ENCODE data around the gene SRPK2.

DNA sequence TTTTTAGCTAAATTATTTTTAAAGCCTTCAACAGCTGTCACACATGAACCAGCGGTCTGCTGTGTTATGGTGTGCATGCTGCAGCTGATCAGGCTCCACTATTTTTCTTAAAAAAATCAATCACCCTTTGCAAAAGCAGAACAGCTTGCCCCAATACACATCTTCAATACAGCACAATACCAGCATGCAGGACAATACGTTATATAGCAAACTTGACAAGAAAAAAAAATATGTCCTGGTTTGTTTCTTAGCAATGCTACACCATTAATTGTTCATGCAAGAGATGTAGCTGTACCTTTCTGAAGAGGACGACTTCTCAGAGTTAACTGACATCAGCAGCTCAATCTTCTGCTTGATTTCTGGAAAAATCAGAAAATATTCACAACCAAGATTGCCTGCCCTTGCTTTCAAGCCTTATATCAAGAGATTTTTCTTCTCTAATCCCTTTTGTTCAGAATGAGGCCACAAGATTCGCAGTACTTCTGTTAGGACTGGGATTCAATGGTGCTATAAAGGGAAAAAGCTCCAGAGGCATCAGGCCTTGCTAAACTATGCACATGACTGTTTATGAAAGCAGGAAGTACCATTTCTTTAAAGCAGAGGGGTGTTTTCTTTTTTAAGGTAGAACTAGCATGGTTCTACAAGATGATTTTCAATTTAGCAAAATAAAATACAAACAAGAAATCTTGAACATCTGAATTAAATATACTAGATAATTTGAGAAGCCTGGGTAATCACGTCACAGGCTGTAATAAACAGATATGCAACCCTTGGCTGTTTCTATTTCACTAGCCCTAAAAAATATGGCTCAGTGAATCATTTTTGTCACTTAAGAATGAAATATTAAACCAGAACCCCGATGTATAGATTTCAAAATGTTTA lies 120.0 kb downstream of the SRPK2 start:
- TF ChIP-seq, protein P1, sequence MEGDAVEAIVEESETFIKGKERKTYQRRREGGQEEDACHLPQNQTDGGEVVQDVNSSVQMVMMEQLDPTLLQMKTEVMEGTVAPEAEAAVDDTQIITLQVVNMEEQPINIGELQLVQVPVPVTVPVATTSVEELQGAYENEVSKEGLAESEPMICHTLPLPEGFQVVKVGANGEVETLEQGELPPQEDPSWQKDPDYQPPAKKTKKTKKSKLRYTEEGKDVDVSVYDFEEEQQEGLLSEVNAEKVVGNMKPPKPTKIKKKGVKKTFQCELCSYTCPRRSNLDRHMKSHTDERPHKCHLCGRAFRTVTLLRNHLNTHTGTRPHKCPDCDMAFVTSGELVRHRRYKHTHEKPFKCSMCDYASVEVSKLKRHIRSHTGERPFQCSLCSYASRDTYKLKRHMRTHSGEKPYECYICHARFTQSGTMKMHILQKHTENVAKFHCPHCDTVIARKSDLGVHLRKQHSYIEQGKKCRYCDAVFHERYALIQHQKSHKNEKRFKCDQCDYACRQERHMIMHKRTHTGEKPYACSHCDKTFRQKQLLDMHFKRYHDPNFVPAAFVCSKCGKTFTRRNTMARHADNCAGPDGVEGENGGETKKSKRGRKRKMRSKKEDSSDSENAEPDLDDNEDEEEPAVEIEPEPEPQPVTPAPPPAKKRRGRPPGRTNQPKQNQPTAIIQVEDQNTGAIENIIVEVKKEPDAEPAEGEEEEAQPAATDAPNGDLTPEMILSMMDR (IDR thresholded peaks at IDR 0.05; ENCODE audit: poor library complexity, severe bottlenecking): no peak
- TF ChIP-seq MXI1 (conservative IDR thresholded peaks at IDR 0.05; ENCODE audit: poor library complexity, severe bottlenecking) (peak; percentile 66), EZH2 (IDR thresholded peaks at IDR 0.05; ENCODE audit: borderline replicate concordance, insufficient read depth, low read length, poor library complexity, severe bottlenecking) (no peak), POLR2AphosphoS5 (IDR thresholded peaks at IDR 0.05) (peak; percentile 88), EP300 (conservative IDR thresholded peaks at IDR 0.05; ENCODE audit: poor library complexity, severe bottlenecking) (no peak), TAF1 (IDR thresholded peaks at IDR 0.05; ENCODE audit: low read depth) (peak; percentile 84), RAD21 (conservative IDR thresholded peaks at IDR 0.05) (peak; percentile 28)
- TF ChIP-seq, protein P2, sequence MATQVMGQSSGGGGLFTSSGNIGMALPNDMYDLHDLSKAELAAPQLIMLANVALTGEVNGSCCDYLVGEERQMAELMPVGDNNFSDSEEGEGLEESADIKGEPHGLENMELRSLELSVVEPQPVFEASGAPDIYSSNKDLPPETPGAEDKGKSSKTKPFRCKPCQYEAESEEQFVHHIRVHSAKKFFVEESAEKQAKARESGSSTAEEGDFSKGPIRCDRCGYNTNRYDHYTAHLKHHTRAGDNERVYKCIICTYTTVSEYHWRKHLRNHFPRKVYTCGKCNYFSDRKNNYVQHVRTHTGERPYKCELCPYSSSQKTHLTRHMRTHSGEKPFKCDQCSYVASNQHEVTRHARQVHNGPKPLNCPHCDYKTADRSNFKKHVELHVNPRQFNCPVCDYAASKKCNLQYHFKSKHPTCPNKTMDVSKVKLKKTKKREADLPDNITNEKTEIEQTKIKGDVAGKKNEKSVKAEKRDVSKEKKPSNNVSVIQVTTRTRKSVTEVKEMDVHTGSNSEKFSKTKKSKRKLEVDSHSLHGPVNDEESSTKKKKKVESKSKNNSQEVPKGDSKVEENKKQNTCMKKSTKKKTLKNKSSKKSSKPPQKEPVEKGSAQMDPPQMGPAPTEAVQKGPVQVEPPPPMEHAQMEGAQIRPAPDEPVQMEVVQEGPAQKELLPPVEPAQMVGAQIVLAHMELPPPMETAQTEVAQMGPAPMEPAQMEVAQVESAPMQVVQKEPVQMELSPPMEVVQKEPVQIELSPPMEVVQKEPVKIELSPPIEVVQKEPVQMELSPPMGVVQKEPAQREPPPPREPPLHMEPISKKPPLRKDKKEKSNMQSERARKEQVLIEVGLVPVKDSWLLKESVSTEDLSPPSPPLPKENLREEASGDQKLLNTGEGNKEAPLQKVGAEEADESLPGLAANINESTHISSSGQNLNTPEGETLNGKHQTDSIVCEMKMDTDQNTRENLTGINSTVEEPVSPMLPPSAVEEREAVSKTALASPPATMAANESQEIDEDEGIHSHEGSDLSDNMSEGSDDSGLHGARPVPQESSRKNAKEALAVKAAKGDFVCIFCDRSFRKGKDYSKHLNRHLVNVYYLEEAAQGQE (IDR thresholded peaks at IDR 0.05; ENCODE audit: borderline replicate concordance): peak; percentile 92

Data from neural cell (in vitro differentiated cells).